ENCODE results near the gene DGKQ. TPM values are rescaled to one million over a fixed set of nuclear protein-coding genes. Genes with fewer than 3 reads are reported as not detected.

Gene DGKQ
- total RNA-seq, 1 experiment from 2014 or later: 12.2 TPM

- H3K4me3 ChIP-seq (ENCODE audit: low read depth in 2 of 2, low read length in 2 of 2): no peak overlapping the region
- no peak for ATAC-seq
- intact Hi-C loops (cut with micrococcal nuclease; ENCODE audit: unreplicated experiment): no loop called here
Observed at GRCh38 chr4:1015179-1015578, 41.8 kb upstream of the DGKQ start.

GRCh38 chr4:1014291-1015167 is 41.2 kb upstream of the DGKQ start:
- Histone ChIP-seq H3K9me3 (ENCODE audit: control insufficient read depth, insufficient read depth, low read depth, low read length) (no peaks in the 10 kb centered on the region), H3K4me3 (ENCODE audit: low read depth in 2 of 2, low read length in 2 of 2) (no peak overlapping the region), H3K4me1 (ENCODE audit: control insufficient read depth, insufficient read depth, low read length) (peaks cover 6% of the 10 kb centered on the region; the same call in 1 of the 2 replicates), H3K36me3 (ENCODE audit: control insufficient read depth, insufficient read depth, low read length) (no peaks in the 10 kb centered on the region), H3K27ac (ENCODE audit: low read length) (no peak overlapping the region), H3K27me3 (ENCODE audit: control insufficient read depth, insufficient read depth, low read length) (no peaks in the 10 kb centered on the region)
- DNase-seq (ENCODE audit: low read depth, low spot score): no peak
- ATAC-seq: no peak
- intact Hi-C loops (cut with micrococcal nuclease; ENCODE audit: unreplicated experiment) (no loop called here), in situ Hi-C loops (cut with HindIII; ENCODE audit: low pct_unique_long_range_greater_than_20kb, low sequenced_read_pairs) (no loop called here)
- BruUV-seq (replicated peaks): TSS peak; percentile 84
- TF ChIP-seq SIN3A (IDR thresholded peaks at IDR 0.05; ENCODE audit: borderline replicate concordance, insufficient read depth, low read depth, low read length): no peak
- no peak for TF ChIP-seq POLR2AphosphoS5 (IDR thresholded peaks at IDR 0.05; ENCODE audit: low read depth, low read length)
- TF ChIP-seq TCF7L2 (IDR thresholded peaks at IDR 0.05; ENCODE audit: low read depth, low read length): no peak
- TF ChIP-seq, protein P1, sequence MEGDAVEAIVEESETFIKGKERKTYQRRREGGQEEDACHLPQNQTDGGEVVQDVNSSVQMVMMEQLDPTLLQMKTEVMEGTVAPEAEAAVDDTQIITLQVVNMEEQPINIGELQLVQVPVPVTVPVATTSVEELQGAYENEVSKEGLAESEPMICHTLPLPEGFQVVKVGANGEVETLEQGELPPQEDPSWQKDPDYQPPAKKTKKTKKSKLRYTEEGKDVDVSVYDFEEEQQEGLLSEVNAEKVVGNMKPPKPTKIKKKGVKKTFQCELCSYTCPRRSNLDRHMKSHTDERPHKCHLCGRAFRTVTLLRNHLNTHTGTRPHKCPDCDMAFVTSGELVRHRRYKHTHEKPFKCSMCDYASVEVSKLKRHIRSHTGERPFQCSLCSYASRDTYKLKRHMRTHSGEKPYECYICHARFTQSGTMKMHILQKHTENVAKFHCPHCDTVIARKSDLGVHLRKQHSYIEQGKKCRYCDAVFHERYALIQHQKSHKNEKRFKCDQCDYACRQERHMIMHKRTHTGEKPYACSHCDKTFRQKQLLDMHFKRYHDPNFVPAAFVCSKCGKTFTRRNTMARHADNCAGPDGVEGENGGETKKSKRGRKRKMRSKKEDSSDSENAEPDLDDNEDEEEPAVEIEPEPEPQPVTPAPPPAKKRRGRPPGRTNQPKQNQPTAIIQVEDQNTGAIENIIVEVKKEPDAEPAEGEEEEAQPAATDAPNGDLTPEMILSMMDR (IDR thresholded peaks at IDR 0.05): no peak
- TF ChIP-seq, protein P2, sequence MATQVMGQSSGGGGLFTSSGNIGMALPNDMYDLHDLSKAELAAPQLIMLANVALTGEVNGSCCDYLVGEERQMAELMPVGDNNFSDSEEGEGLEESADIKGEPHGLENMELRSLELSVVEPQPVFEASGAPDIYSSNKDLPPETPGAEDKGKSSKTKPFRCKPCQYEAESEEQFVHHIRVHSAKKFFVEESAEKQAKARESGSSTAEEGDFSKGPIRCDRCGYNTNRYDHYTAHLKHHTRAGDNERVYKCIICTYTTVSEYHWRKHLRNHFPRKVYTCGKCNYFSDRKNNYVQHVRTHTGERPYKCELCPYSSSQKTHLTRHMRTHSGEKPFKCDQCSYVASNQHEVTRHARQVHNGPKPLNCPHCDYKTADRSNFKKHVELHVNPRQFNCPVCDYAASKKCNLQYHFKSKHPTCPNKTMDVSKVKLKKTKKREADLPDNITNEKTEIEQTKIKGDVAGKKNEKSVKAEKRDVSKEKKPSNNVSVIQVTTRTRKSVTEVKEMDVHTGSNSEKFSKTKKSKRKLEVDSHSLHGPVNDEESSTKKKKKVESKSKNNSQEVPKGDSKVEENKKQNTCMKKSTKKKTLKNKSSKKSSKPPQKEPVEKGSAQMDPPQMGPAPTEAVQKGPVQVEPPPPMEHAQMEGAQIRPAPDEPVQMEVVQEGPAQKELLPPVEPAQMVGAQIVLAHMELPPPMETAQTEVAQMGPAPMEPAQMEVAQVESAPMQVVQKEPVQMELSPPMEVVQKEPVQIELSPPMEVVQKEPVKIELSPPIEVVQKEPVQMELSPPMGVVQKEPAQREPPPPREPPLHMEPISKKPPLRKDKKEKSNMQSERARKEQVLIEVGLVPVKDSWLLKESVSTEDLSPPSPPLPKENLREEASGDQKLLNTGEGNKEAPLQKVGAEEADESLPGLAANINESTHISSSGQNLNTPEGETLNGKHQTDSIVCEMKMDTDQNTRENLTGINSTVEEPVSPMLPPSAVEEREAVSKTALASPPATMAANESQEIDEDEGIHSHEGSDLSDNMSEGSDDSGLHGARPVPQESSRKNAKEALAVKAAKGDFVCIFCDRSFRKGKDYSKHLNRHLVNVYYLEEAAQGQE (IDR thresholded peaks at IDR 0.05; ENCODE audit: insufficient read depth in 1 of 2, low read depth in 2 of 2, low read length in 1 of 2): no peak
- ChIA-PET CTCF (no interaction called here), POLR2A (no interaction called here)

More at GRCh38 chr4:1015179-1015578, 41.8 kb upstream of the DGKQ start:
- Histone ChIP-seq H3K27ac (ENCODE audit: low read length) (no peak overlapping the region), H3K36me3 (ENCODE audit: control insufficient read depth, insufficient read depth, low read length) (no peaks in the 10 kb centered on the region), H3K27me3 (ENCODE audit: control insufficient read depth, insufficient read depth, low read length) (no peaks in the 10 kb centered on the region), H3K4me1 (ENCODE audit: control insufficient read depth, insufficient read depth, low read length) (peaks cover 6% of the 10 kb centered on the region; the same call in 1 of the 2 replicates), H3K9me3 (ENCODE audit: control insufficient read depth, insufficient read depth, low read depth, low read length) (no peaks in the 10 kb centered on the region)
- TF ChIP-seq SIN3A (IDR thresholded peaks at IDR 0.05; ENCODE audit: borderline replicate concordance, insufficient read depth, low read depth, low read length): no peak
- no peak for TF ChIP-seq POLR2AphosphoS5 (IDR thresholded peaks at IDR 0.05; ENCODE audit: low read depth, low read length)
- TF ChIP-seq, protein P1 (IDR thresholded peaks at IDR 0.05): no peak; the same call in 1 of the 2 replicates
- TF ChIP-seq, protein P2 (IDR thresholded peaks at IDR 0.05; ENCODE audit: insufficient read depth in 1 of 2, low read depth in 2 of 2, low read length in 1 of 2): no peak
- TF ChIP-seq TCF7L2 (IDR thresholded peaks at IDR 0.05; ENCODE audit: low read depth, low read length): no peak
- in situ Hi-C loops (cut with HindIII; ENCODE audit: low pct_unique_long_range_greater_than_20kb, low sequenced_read_pairs): no loop called here
- no TSS peak for BruUV-seq (replicated peaks)
- DNase-seq (ENCODE audit: low read depth, low spot score): no peak
- POLR2A ChIA-PET: no interaction called here
- CTCF ChIA-PET: no interaction called here
